ENCODE results near the gene H2AZ2.

DNA sequence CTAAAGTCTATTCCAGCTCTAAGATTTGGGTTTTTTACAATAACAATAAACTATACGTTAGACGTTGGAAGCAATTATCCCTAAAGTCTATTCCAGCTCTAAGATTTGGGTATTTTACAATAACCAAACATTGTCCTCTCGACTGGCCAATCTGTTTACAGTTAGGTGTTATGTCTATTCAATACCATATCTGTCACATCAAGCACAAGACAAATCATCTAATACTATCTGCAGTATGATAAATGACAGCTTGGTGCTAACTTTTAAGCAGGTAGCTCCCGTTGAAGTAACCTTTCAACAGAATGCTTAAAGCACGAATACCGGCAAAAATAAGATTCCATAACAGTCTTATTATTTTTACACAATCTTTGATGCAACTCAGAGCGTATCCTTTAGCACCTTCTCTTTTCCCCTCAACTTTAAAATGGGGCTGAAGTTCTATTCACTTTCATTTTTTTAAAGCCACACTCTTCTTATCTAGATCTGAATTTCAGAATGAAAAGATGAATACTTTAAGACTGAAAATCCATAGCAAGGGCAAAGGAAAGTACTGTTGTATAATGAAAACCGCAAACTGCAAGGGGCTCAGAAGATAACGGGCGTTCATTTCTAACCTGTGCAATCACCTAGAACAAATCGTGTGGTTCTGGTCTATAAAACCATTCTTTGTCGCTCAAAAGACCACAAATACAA, 925 bp downstream of the H2AZ2 start:
- no peak for TF ChIP-seq POLR2A (IDR thresholded peaks at IDR 0.05)
- TF ChIP-seq, protein P1, sequence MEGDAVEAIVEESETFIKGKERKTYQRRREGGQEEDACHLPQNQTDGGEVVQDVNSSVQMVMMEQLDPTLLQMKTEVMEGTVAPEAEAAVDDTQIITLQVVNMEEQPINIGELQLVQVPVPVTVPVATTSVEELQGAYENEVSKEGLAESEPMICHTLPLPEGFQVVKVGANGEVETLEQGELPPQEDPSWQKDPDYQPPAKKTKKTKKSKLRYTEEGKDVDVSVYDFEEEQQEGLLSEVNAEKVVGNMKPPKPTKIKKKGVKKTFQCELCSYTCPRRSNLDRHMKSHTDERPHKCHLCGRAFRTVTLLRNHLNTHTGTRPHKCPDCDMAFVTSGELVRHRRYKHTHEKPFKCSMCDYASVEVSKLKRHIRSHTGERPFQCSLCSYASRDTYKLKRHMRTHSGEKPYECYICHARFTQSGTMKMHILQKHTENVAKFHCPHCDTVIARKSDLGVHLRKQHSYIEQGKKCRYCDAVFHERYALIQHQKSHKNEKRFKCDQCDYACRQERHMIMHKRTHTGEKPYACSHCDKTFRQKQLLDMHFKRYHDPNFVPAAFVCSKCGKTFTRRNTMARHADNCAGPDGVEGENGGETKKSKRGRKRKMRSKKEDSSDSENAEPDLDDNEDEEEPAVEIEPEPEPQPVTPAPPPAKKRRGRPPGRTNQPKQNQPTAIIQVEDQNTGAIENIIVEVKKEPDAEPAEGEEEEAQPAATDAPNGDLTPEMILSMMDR (IDR thresholded peaks at IDR 0.05), result no peak
